HCT116 (cell line): ENCODE data around the gene B3GNT2. TPM values are rescaled to one million over a fixed set of nuclear protein-coding genes. Genes with fewer than 3 reads are reported as not detected.

Source experiments
- ATAC-seq: fragments of 200-7000 bp; cut with Tn5 transposase; 2 replicates; pipeline ENCODE4 v1.9.1; 2020; ENCODE audit warnings: mild to moderate bottlenecking, moderate library complexity
- BruUV-seq: library from RNA; stranded (reverse); fragments of 400-500 nt; replicated peaks from 2 replicates; lab custom pipeline; 2021; lab: Mats Ljungman, UMichigan
- CTCF ChIA-PET: fragments of 300-600 bp; sonication (Branson Sonifier 250); formaldehyde crosslinking; loops from one replicate; lab custom pipeline; 2021; ENCODE audit warnings: antibody characterized with exemption; lab: Charles Lee
- POLR2A ChIA-PET: fragments of 300-600, 350-600 bp; sonication (Branson Sonifier 250); formaldehyde crosslinking; loops from one replicate; lab custom pipeline; 2021; ENCODE audit warnings: antibody characterized with exemption; lab: Charles Lee
- RAD21 ChIA-PET, 2 experiments: fragments of 300-600 bp; sonication (Branson Sonifier 250); formaldehyde crosslinking; loops; one replicate each; lab custom pipeline; 2023; ENCODE audit warnings: low total read pairs in 2 of 2; ENCODE audit not compliant: uncharacterized antibody in 2 of 2, unreplicated experiment in 2 of 2, low non-redundant PET in 1 of 2; lab: Charles Lee
- DNase-seq: peaks from one replicate; pipeline ENCODE4 v3.0.0-alpha.2; 2010; ENCODE audit warnings: low read depth, low spot score
- H2AFZ ChIP-seq: fragments of 200-600 bp; shearing (Covaris generic), sonication (generic); 2 replicates; pipeline ENCODE4 v1.6.1; 2017; ENCODE audit warnings: low read depth, mixed run types, mixed read lengths, antibody characterized with exemption, low read length; ENCODE audit not compliant: poor library complexity, severe bottlenecking
- H3K27ac ChIP-seq: 2 replicates; pipeline ENCODE4 v1.5.1; 2012; ENCODE audit warnings: low read depth, low read length
- H3K27me3 ChIP-seq: fragments of 200-600 bp; sonication (generic); 2 replicates; pipeline ENCODE4 v1.6.1; 2016; ENCODE audit warnings: mixed run types, low read length, mixed read lengths; ENCODE audit not compliant: insufficient read depth
- H3K36me3 ChIP-seq, 2 experiments: fragments of 200-500 bp in 1 of 2; fragments of 200-600 bp in 1 of 2; sonication (Bioruptor generic) in 1 of 2; sonication (generic) in 1 of 2; 2 replicates each; pipeline versions ENCODE4 v1.5.1 to v1.6.1; 2014 to 2016; ENCODE audit warnings: low read length in 2 of 2, inconsistent platforms in 1 of 2, mixed read lengths in 1 of 2, mixed run types in 1 of 2; ENCODE audit not compliant: insufficient read depth in 2 of 2, control insufficient read depth in 1 of 2
- H3K4me1 ChIP-seq, 2 experiments: fragments of 200-600 bp in 1 of 2; sonication (generic) in 1 of 2; 2 replicates each; pipeline versions ENCODE4 v1.5.1 to v1.6.1; 2012 to 2017; ENCODE audit warnings: low read length in 2 of 2, inconsistent platforms in 1 of 2, mild to moderate bottlenecking in 1 of 2, mixed read lengths in 1 of 2, mixed run types in 1 of 2, moderate library complexity in 1 of 2; ENCODE audit not compliant: insufficient read depth in 2 of 2, control insufficient read depth in 1 of 2
- H3K4me2 ChIP-seq: fragments of 200-600 bp; sonication (generic); 2 replicates; pipeline ENCODE4 v1.6.1; 2017; ENCODE audit warnings: mixed run types, low read length, mixed read lengths
- H3K4me3 ChIP-seq, 2 experiments: fragments of 200-600 bp in 1 of 2; sonication (generic) in 1 of 2; replicated peaks in 1 of 2; 2 replicates each; pipeline ENCODE4 v1.5.1; 2011 to 2016; ENCODE audit warnings: low read length in 2 of 2, control low read depth in 1 of 2, low read depth in 1 of 2, mild to moderate bottlenecking in 1 of 2, mixed read lengths in 1 of 2, mixed run types in 1 of 2
- H3K79me2 ChIP-seq: fragments of 200-600 bp; sonication (generic); 2 replicates; pipeline ENCODE4 v1.6.1; 2017; ENCODE audit warnings: mild to moderate bottlenecking, mixed run types, low read length, moderate library complexity, mixed read lengths; ENCODE audit not compliant: insufficient read depth
- H3K9ac ChIP-seq: fragments of 200-600 bp; sonication (generic); 2 replicates; pipeline ENCODE4 v1.6.1; 2016; ENCODE audit warnings: low read length, mixed read lengths
- H3K9me2 ChIP-seq: fragments of 200-600 bp; sonication (generic), shearing (Covaris generic); 2 replicates; pipeline ENCODE4 v1.6.1; 2017; ENCODE audit warnings: mixed run types, mild to moderate bottlenecking, moderate library complexity; ENCODE audit not compliant: insufficient read depth
- H3K9me3 ChIP-seq, 2 experiments: fragments of 200-500 bp in 1 of 2; fragments of 200-600 bp in 1 of 2; sonication (Bioruptor generic) in 1 of 2; sonication (generic) in 1 of 2; 2 replicates each; pipeline ENCODE4 v1.6.1; 2014 to 2017; ENCODE audit warnings: low read length in 2 of 2, mixed read lengths in 2 of 2, inconsistent platforms in 1 of 2, low read depth in 1 of 2, mild to moderate bottlenecking in 1 of 2, mixed run types in 1 of 2, moderate library complexity in 1 of 2; ENCODE audit not compliant: control insufficient read depth in 1 of 2, insufficient read depth in 1 of 2
- H4K20me1 ChIP-seq: fragments of 200-600 bp; sonication (generic), shearing (Covaris generic); 2 replicates; pipeline ENCODE4 v1.6.1; 2017; ENCODE audit warnings: mixed run types, mild to moderate bottlenecking, moderate library complexity; ENCODE audit not compliant: insufficient read depth
- CBX3 ChIP-seq: IDR thresholded peaks from 2 replicates; pipeline ENCODE4 v1.6.1; 2012; ENCODE audit warnings: low read depth
- CEBPB ChIP-seq: IDR thresholded peaks from 2 replicates; pipeline ENCODE4 v1.6.1; 2012; ENCODE audit warnings: low read depth
- ELF1 ChIP-seq: IDR thresholded peaks from 2 replicates; pipeline ENCODE4 v1.6.1; 2012; ENCODE audit warnings: low read depth, borderline replicate concordance
- EZH2 ChIP-seq: fragments of 200-600 bp; sonication (generic); IDR thresholded peaks from 2 replicates; pipeline ENCODE4 v1.6.1; 2017; ENCODE audit warnings: antibody characterized with exemption, mixed run types
- EZH2phosphoT487 ChIP-seq: fragments of 200-600 bp; IDR thresholded peaks from 2 replicates; pipeline ENCODE4 v1.6.1; 2018; ENCODE audit warnings: antibody characterized with exemption, borderline replicate concordance
- FOSL1 ChIP-seq: IDR thresholded peaks from 2 replicates; pipeline ENCODE4 v1.6.1; 2012; ENCODE audit warnings: low read depth
- JUND ChIP-seq: IDR thresholded peaks from 2 replicates; pipeline ENCODE4 v1.6.1; 2012
- POLR2A ChIP-seq: IDR thresholded peaks from 2 replicates; pipeline ENCODE4 v1.7.0; 2011; ENCODE audit warnings: borderline replicate concordance; ENCODE audit not compliant: insufficient read depth, insufficient read length; ENCODE audit errors: extremely low read depth
- POLR2AphosphoS5 ChIP-seq: IDR thresholded peaks from 2 replicates; pipeline ENCODE4 v1.6.1; 2011; ENCODE audit warnings: mild to moderate bottlenecking, low read depth, low read length, moderate library complexity
- RAD21 ChIP-seq: IDR thresholded peaks from 2 replicates; pipeline ENCODE4 v1.6.1; 2012; ENCODE audit warnings: low read depth, mild to moderate bottlenecking
- SIN3A ChIP-seq: IDR thresholded peaks from 2 replicates; pipeline ENCODE4 v1.6.1; 2012; ENCODE audit warnings: low read depth
- SRF ChIP-seq: IDR thresholded peaks from 2 replicates; pipeline ENCODE4 v1.6.1; 2012; ENCODE audit warnings: low read depth
- YY1 ChIP-seq: IDR thresholded peaks from 2 replicates; pipeline ENCODE4 v1.6.1; 2011; ENCODE audit warnings: low read length, low read depth, moderate library complexity, mild to moderate bottlenecking; ENCODE audit not compliant: insufficient replicate concordance; ENCODE audit errors: extremely low read depth
- ZFX ChIP-seq: fragments of 450-650 bp; IDR thresholded peaks from 2 replicates; pipeline ENCODE4 v1.6.1; 2017
- ZNF274 ChIP-seq: fragments of 200-500 bp; sonication (Bioruptor generic); IDR thresholded peaks from 2 replicates; pipeline ENCODE4 v1.6.1; 2014; ENCODE audit warnings: mild to moderate bottlenecking, low read depth, low read length, inconsistent platforms
- intact Hi-C: fragments of 100-400 bp; cut with micrococcal nuclease; formaldehyde crosslinking; loops from 2 replicates; pipeline ENCODE4 v1.10.0; 2022
- total RNA-seq: library from RNA; stranded (reverse); gene quantifications from one replicate; pipeline ENCODE4 v1.2.1, GENCODE V29; 2021; ENCODE audit not compliant: unreplicated experiment
- TF ChIP-seq, protein P1 (sequence below): IDR thresholded peaks from 2 replicates; pipeline ENCODE4 v1.6.1; 2012
- TF ChIP-seq, protein P2 (sequence below): IDR thresholded peaks from 2 replicates; pipeline ENCODE4 v1.6.1; 2012
- TF ChIP-seq, protein P3 (sequence below): IDR thresholded peaks from 2 replicates; pipeline ENCODE4 v1.6.1; 2012; ENCODE audit warnings: low read depth

The B3GNT2 gene
- total RNA-seq, 1 experiment from 2014 or later = 21.5 TPM

DNA sequence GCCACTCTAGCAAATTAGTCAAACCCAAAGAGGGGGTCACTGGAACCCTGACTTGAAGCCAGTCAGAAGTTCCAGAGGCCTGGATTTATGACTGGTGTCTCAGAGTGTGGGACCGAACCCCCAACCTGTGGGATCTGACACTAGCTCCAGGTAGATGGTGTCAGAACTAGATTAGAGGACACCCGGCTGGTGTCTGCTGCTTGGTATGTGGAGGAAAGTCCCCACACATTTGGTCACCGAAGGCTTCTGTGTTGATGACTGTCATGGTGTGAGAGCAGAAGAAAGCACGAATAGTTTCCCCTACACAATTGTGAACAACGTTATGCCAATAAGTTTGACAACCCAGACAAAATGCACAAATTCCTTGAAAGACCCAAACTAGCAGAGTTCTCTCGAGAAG is 48.1 kb downstream of the B3GNT2 start:
- intact Hi-C loops = no loop called here
- Histone ChIP-seq H3K27ac (no peak overlapping the region), H3K9ac (no peak overlapping the region)
- TF ChIP-seq RAD21 (no peak), YY1 (no peak), ZFX (no peak), POLR2AphosphoS5 (no peak)
- TF ChIP-seq, all 23 proteins: peak for 0
- Histone ChIP-seq H2AFZ (no peak overlapping the region), H3K9me2 (no peaks in the 10 kb centered on the region), H3K27me3 (no peaks in the 10 kb centered on the region), H3K79me2 (no peaks in the 10 kb centered on the region), H3K4me1 (no peaks in the 10 kb centered on the region), H3K4me3 (no peak overlapping the region), H4K20me1 (no peaks in the 10 kb centered on the region), H3K36me3 (no peaks in the 10 kb centered on the region), H3K9me3 (no peaks in the 10 kb centered on the region), H3K4me2 (no peak overlapping the region)
- DNase-seq = no peak
- no peak for ATAC-seq
- no TSS peak for BruUV-seq
- ChIA-PET POLR2A (no interaction called here), RAD21 (no interaction called here), CTCF (no interaction called here)

DNA sequence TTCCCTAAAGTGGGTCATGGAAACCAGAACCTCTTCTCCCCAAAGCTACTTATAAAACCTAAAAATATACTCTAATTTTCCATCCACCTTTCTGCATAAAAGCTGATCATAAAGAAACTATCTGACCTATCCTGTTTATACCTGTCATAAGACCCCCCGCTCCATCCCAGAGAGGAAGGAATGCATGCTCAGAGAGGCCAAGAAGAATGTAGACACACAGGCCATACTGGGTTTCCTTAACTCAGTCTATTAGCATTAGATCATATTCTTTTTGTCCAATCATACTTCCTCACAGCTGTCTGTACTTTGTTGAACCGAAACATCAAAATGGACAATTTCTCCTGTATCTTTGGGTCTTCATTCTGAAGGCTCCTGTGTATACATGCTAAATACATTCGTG is 52.3 kb downstream of the B3GNT2 start:
- H3K4me2 ChIP-seq = no peak overlapping the region

More for the DNA sequence above, 52.3 kb downstream of the B3GNT2 start:
- no peaks in the 10 kb centered on the region for H3K4me1 ChIP-seq
- H3K79me2 ChIP-seq = no peaks in the 10 kb centered on the region
- H2AFZ ChIP-seq = no peak overlapping the region
- ATAC-seq = no peak
- RAD21 ChIA-PET = no interaction called here
- TF ChIP-seq SRF = no peak
- TF ChIP-seq EZH2phosphoT487 = no peak
- no peak for TF ChIP-seq CEBPB
- TF ChIP-seq POLR2AphosphoS5 = no peak
- no peak for TF ChIP-seq POLR2A
- TF ChIP-seq ELF1 = no peak
- no peak for TF ChIP-seq JUND
- no peak for TF ChIP-seq ZNF274
- no peak for TF ChIP-seq EZH2
- TF ChIP-seq, protein P1, sequence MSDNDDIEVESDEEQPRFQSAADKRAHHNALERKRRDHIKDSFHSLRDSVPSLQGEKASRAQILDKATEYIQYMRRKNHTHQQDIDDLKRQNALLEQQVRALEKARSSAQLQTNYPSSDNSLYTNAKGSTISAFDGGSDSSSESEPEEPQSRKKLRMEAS = no peak
- TF ChIP-seq, protein P2, sequence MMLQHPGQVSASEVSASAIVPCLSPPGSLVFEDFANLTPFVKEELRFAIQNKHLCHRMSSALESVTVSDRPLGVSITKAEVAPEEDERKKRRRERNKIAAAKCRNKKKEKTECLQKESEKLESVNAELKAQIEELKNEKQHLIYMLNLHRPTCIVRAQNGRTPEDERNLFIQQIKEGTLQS = no peak
- TF ChIP-seq SIN3A = no peak
- TF ChIP-seq FOSL1 = no peak
- TF ChIP-seq, protein P3, sequence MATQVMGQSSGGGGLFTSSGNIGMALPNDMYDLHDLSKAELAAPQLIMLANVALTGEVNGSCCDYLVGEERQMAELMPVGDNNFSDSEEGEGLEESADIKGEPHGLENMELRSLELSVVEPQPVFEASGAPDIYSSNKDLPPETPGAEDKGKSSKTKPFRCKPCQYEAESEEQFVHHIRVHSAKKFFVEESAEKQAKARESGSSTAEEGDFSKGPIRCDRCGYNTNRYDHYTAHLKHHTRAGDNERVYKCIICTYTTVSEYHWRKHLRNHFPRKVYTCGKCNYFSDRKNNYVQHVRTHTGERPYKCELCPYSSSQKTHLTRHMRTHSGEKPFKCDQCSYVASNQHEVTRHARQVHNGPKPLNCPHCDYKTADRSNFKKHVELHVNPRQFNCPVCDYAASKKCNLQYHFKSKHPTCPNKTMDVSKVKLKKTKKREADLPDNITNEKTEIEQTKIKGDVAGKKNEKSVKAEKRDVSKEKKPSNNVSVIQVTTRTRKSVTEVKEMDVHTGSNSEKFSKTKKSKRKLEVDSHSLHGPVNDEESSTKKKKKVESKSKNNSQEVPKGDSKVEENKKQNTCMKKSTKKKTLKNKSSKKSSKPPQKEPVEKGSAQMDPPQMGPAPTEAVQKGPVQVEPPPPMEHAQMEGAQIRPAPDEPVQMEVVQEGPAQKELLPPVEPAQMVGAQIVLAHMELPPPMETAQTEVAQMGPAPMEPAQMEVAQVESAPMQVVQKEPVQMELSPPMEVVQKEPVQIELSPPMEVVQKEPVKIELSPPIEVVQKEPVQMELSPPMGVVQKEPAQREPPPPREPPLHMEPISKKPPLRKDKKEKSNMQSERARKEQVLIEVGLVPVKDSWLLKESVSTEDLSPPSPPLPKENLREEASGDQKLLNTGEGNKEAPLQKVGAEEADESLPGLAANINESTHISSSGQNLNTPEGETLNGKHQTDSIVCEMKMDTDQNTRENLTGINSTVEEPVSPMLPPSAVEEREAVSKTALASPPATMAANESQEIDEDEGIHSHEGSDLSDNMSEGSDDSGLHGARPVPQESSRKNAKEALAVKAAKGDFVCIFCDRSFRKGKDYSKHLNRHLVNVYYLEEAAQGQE = no peak
- TF ChIP-seq CBX3 = no peak
- no peak overlapping the region for H3K9ac ChIP-seq
- BruUV-seq = no TSS peak
- CTCF ChIA-PET = no interaction called here
- H3K27ac ChIP-seq = no peak overlapping the region
- no peaks in the 10 kb centered on the region for H3K27me3 ChIP-seq
- POLR2A ChIA-PET = no interaction called here
- H3K9me2 ChIP-seq = no peaks in the 10 kb centered on the region
- intact Hi-C loops = no loop called here
- no peak overlapping the region for H3K4me3 ChIP-seq
- no peaks in the 10 kb centered on the region for H3K9me3 ChIP-seq
- H4K20me1 ChIP-seq = no peaks in the 10 kb centered on the region
- DNase-seq = no peak
- no peaks in the 10 kb centered on the region for H3K36me3 ChIP-seq
